HG03025 (cell line): ENCODE data around the gene CHRNA4.

ENCODE experiments used
- ATAC-seq: cut with Tn5 transposase; IDR thresholded peaks from one replicate; pipeline ENCODE4 v1.9.1; 2021; ENCODE audit warnings: mild to moderate bottlenecking, moderate library complexity; ENCODE audit not compliant: unreplicated experiment, low FRiP score

CHRNA4 gene

GRCh38 chr20:63297371-63297781 lies 63.8 kb downstream of the CHRNA4 start:
- no peak for ATAC-seq

GRCh38 chr20:63296531-63297299 lies 64.4 kb downstream of the CHRNA4 start:
- ATAC-seq: no peak

DNA sequence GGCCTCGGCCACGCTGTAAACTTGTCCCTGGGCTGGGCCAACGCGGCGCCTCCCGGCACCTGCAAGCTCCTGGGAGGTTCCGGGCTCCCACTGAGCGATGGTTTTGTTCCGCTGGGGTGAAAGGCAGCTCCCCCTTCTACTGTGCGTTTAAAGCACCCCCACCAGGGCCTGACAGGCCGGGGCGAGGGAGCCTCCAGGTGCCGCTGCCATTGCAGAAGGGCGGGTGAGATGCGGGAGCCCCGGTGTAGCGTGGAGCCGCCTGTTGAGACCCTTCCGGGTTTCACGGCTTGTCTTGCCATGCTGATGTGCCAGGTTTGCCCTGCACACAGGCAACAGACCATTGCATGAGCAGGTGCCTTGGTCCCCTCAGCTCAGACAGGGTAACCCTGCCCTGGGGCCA lies 65.3 kb downstream of the CHRNA4 start:
- no peak for ATAC-seq

DNA sequence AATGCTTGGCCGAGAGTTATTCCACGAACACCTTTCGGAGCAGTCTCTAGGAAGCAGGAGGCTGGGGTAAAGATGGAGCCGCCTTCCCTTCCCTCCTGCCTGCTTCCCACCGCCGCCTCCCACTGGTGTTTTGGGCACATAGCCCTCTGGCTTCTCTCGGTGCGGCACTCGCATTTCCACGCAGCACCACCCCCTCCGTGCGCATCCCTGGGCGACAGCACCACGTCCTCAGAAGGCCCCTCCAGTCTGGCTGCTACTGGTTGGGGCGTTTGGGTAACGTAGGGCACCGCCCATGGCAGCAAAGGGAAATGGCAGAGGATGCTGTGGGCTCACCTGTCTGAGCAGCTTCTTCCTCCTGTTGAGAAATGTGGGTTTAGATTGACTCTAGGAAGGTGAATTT lies 65.7 kb downstream of the CHRNA4 start:
- ATAC-seq: no peak

- ATAC-seq: no peak
These were observed 66.1 kb downstream of the CHRNA4 start for GRCh38 chr20:63295018-63295417.

GRCh38 chr20:63294536-63294900 lies 66.6 kb downstream of the CHRNA4 start:
- no peak for ATAC-seq

DNA sequence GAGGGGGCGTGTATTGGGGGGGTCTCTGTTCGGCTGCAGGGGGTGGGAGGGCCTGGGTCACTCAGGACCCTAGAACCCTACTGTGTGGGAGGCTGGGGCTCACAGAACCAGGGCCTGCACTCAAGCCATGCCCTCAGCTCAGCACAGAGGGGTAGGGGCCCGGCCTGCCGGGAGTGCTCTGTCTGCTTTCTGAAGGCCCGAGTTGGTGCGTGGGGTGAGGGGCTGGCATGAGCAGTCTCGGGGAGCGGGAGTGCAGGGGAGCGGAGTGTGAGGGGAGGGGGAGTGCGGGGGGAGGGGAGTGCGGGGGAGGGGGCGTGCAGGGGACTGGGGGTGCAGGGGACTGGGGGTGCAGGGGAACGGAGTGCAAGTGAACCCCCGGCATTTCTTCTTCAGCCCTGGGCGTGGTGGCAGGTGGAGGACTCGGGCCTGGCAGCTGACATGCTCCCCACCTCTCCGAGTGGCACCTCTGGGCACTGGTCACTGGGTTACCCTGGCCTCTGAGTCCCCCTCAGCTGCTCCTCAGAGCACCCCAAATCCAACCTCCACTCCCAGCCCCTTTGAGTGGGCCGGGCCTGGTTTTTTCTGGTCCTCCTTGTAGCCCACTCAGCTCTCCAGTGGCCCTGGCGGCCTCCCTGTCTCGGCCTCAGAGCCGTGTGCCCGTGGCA lies 67.1 kb downstream of the CHRNA4 start:
- no peak for ATAC-seq

DNA sequence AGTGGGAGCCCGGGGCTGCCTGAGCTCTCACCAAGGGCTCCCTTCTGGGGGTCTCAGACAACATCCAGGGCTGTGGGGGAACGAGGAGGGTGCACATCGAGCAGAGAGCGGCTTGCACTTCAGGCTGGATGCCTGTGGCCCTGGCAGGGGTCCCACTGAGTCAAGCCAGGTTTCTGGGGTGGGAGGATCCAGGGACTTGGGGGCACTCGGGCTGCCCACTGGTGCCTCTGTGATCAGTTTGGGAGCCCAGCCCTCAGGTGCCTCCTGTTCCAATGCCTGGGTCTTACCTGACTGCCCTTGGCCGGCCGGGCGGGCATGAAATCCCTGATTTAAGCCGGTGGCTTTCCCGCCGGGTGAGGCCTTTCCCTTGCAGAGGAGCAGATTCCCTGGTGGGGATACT lies 67.7 kb downstream of the CHRNA4 start:
- ATAC-seq: no peak
